K562 (cell line): ENCODE data around the gene ANKRD13D. TPM values are rescaled to one million over a fixed set of nuclear protein-coding genes. Genes with fewer than 3 reads are reported as not detected.
A peak's percentile ranks its signal among the peaks of the same experiment; 100 is the strongest.

Experiments used
- ARHGAP35 ChIP-seq: fragments of 450-650 bp; IDR thresholded peaks from 2 replicates; pipeline ENCODE4 v1.6.1; 2018; ENCODE audit not compliant: partially characterized antibody
- ATF1 ChIP-seq, 2 experiments: fragments of 450-650 bp in 1 of 2; IDR thresholded peaks; 2 replicates each; pipeline ENCODE4 v1.6.1; 2016; ENCODE audit warnings: missing compliant biosample characterization in 1 of 2, missing genetic modification characterization in 1 of 2
- CAMTA2 ChIP-seq: fragments of 250-450 bp; sonication (Bioruptor Pico); conservative IDR thresholded peaks from 2 replicates; pipeline ENCODE4 v1.5.1; 2022
- CSDE1 ChIP-seq, 2 experiments: fragments of 450-650 bp; IDR thresholded peaks; 2 replicates each; pipeline ENCODE4 v1.6.1; 2016; ENCODE audit warnings: mild to moderate bottlenecking in 1 of 2
- FOXK1 ChIP-seq: sonication (generic); formaldehyde crosslinking; IDR thresholded peaks from 2 replicates; pipeline ENCODE4 v1.8.0; 2022; ENCODE audit warnings: missing genetic modification reagents, mild to moderate bottlenecking, borderline replicate concordance
- GABPA ChIP-seq: fragments of 200-800 bp; sonication (Bioruptor generic); conservative IDR thresholded peaks from 2 replicates; pipeline ENCODE4 v1.6.1; 2016; ENCODE audit warnings: low read depth, missing genetic modification characterization, missing compliant biosample characterization
- ID3 ChIP-seq, 2 experiments: fragments of 250-450 bp in 1 of 2; fragments of 450-650 bp in 1 of 2; sonication (Bioruptor Pico) in 1 of 2; IDR thresholded peaks; 2 replicates each; pipeline versions ENCODE4 v1.6.1 to v1.8.0; 2016 to 2021; ENCODE audit warnings: mild to moderate bottlenecking in 2 of 2, moderate library complexity in 2 of 2, missing compliant biosample characterization in 1 of 2, missing genetic modification characterization in 1 of 2
- KDM4B ChIP-seq, 2 experiments: fragments of 450-650 bp in 1 of 2; sonication (generic) in 1 of 2; IDR thresholded peaks; 2 replicates each; pipeline ENCODE4 v1.6.1; 2016 to 2017; ENCODE audit warnings: borderline replicate concordance in 2 of 2, antibody characterized with exemption in 1 of 2, low read depth in 1 of 2, mild to moderate bottlenecking in 1 of 2
- NBN ChIP-seq: fragments of 450-650 bp; IDR thresholded peaks from 2 replicates; pipeline ENCODE4 v1.6.1; 2016; ENCODE audit warnings: low read depth, mild to moderate bottlenecking
- POLR2G ChIP-seq: fragments of 200-400 bp; formaldehyde crosslinking; IDR thresholded peaks from 2 replicates; pipeline ENCODE4 v1.6.1; 2017; ENCODE audit warnings: low read depth, mild to moderate bottlenecking, antibody characterized with exemption, low read length, moderate library complexity
- RAD21 ChIP-seq, 2 experiments: fragments of 250-450 bp in 1 of 2; fragments of 450-650 bp in 1 of 2; sonication (Bioruptor Pico) in 1 of 2; formaldehyde crosslinking in 1 of 2; IDR thresholded peaks in 1 of 2; conservative IDR thresholded peaks in 1 of 2; 2 replicates each; pipeline versions ENCODE4 v1.4.0 to v1.8.0; 2020 to 2022; ENCODE audit warnings: mild to moderate bottlenecking in 2 of 2, moderate library complexity in 1 of 2
- SMARCA5 ChIP-seq: fragments of 450-650 bp; IDR thresholded peaks from 2 replicates; pipeline ENCODE4 v1.6.1; 2016
- STAG1 ChIP-seq: sonication (generic); formaldehyde crosslinking; IDR thresholded peaks from 2 replicates; pipeline ENCODE4 v1.5.0; 2020; ENCODE audit warnings: missing genetic modification reagents, borderline replicate concordance
- ZBTB17 ChIP-seq: fragments of 450-650 bp; formaldehyde crosslinking; IDR thresholded peaks from 2 replicates; pipeline ENCODE4 v1.4.0; 2020; ENCODE audit warnings: mild to moderate bottlenecking
- ZKSCAN1 ChIP-seq: fragments of 150-350 bp; IDR thresholded peaks from 2 replicates; pipeline ENCODE4 v1.6.1; 2016; ENCODE audit warnings: low read depth, low read length
- ZMIZ1 ChIP-seq, 2 experiments: fragments of 150-350 bp in 1 of 2; IDR thresholded peaks; 2 replicates each; pipeline ENCODE4 v1.6.1; 2012 to 2016; ENCODE audit warnings: low read depth in 2 of 2, low read length in 2 of 2, mild to moderate bottlenecking in 1 of 2, moderate library complexity in 1 of 2
- ZNF311 ChIP-seq: fragments of 250-450 bp; sonication (Bioruptor Pico); IDR thresholded peaks from 2 replicates; pipeline ENCODE4 v1.4.0; 2020; ENCODE audit warnings: mild to moderate bottlenecking, moderate library complexity
- ZNF584 ChIP-seq: fragments of 200-800 bp; sonication (Bioruptor generic); IDR thresholded peaks from 2 replicates; pipeline ENCODE4 v1.6.1; 2016; ENCODE audit warnings: low read depth, mild to moderate bottlenecking, missing genetic modification characterization, missing compliant biosample characterization
- polyA plus RNA-seq, 8 experiments: library from polyadenylated mRNA; depleted of rRNA in 4 of 8; stranded (reverse) in 5 of 8; unstranded in 3 of 8; fragments of >200 nt; fragmentation: Nextera tagmentation in 2 of 8; fragmentation: Illumina TruSeq in 1 of 8; extraction: Ambion mirVana in 2 of 8; extraction: Trizol in 1 of 8; gene quantifications; 2 replicates each; pipeline versions ENCODE4 v1.2.1 to v1.2.3, GENCODE V29; 2011 to 2014; ENCODE audit warnings: inconsistent platforms in 1 of 8, missing spikeins in 1 of 8
- total RNA-seq, 7 experiments: library from RNA; depleted of rRNA in 6 of 7; stranded (reverse); fragments of >200 nt in 6 of 7; fragmentation: Illumina TruSeq in 2 of 7; extraction: Trizol in 2 of 7; gene quantifications; 2 replicates each; pipeline versions ENCODE4 v1.2.1 to v1.2.3, GENCODE V29; 2011 to 2021; ENCODE audit warnings: low replicate concordance in 1 of 7
- TF ChIP-seq, protein P1 (sequence below): fragments of 250-450 bp; sonication (Bioruptor Pico); IDR thresholded peaks from 2 replicates; pipeline ENCODE4 v1.4.0; 2020; ENCODE audit warnings: borderline replicate concordance

The ANKRD13D gene
- total and polyA plus RNA-seq, 9 of the 15 experiments (the other 6 are each of a cell fraction or from before 2014, with no cell fraction given) = 0.94 to 40.9 (median 22.4) TPM

DNA sequence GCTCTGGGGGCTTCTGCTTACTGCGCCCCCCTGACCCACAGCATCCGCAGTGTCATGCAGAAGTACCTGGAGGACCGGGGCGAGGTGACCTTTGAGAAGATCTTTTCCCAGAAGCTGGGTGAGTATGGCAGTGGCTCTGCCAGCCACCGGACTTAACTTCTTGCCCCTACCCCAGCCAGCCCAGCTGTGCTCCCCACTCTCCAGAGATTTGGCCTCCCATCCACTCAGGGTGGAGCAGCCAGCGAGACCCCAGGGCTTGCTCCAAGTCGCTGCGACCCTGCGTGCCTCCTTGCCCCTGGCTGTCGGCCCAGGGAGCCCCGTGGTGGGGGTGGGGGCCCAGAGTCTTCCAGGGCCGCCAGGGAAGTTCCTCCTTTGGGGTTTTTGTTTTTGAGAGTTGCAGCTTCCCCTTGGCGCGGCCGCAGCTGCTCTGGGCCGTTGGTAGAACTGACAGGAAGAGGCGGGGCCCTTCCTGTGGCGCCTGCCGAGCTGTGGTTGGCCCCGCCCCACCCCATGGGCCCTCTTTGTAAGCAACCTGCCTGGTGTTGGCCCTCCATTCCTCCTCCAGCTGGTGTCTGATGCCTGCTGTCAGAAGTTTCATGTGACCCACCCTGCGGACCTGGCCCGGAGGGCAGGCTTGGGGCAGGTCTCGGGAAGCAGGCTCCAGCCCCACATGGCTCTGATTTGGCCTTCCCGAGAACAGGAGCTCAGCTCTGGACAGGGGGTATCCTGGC is 11.7 kb upstream of the ANKRD13D start (continued):
- no peak for TF ChIP-seq CSDE1 (IDR thresholded peaks at IDR 0.05)
- TF ChIP-seq RAD21 (CRISPR knock-in tag; conservative IDR thresholded peaks at IDR 0.05 in 1 of 2, IDR thresholded peaks at IDR 0.05 in 1 of 2) = peak in 1 of 2 experiments; percentile 5; a peak in 1 of 4 replicates
- TF ChIP-seq NBN = 0 out of 2 replicates have a peak, but pooled peaks have one; percentile 47
- no peak for TF ChIP-seq ATF1 (CRISPR knock-in tag; IDR thresholded peaks at IDR 0.05)
- TF ChIP-seq ATF1 (tag; IDR thresholded peaks at IDR 0.05) = peak; percentile 53
- TF ChIP-seq GABPA (tag) = peak; percentile 88
- TF ChIP-seq ID3 (CRISPR knock-in tag; IDR thresholded peaks at IDR 0.05) = no peak
- peak; percentile 97 for TF ChIP-seq ID3 (tag; IDR thresholded peaks at IDR 0.05)
- TF ChIP-seq, protein P1, sequence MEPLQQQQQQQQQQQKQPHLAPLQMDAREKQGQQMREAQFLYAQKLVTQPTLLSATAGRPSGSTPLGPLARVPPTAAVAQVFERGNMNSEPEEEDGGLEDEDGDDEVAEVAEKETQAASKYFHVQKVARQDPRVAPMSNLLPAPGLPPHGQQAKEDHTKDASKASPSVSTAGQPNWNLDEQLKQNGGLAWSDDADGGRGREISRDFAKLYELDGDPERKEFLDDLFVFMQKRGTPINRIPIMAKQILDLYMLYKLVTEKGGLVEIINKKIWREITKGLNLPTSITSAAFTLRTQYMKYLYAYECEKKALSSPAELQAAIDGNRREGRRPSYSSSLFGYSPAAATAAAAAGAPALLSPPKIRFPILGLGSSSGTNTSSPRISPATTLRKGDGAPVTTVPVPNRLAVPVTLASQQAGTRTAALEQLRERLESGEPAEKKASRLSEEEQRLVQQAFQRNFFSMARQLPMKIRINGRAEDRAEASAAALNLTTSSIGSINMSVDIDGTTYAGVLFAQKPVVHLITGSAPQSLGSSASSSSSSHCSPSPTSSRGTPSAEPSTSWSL (CRISPR knock-in tag) = peak; percentile 45; the same call in 1 of the 2 replicates
- no peak for TF ChIP-seq FOXK1 (CRISPR knock-in tag)
- TF ChIP-seq KDM4B (IDR thresholded peaks at IDR 0.05; ENCODE audit: borderline replicate concordance in 2 of 2, low read depth in 1 of 2) = no peak
- TF ChIP-seq CAMTA2 (CRISPR knock-in tag) = 0 out of 2 replicates have a peak, but pooled peaks have one; percentile 69
- TF ChIP-seq STAG1 (CRISPR knock-in tag) = no peak
- TF ChIP-seq ZMIZ1 (IDR thresholded peaks at IDR 0.05; ENCODE audit: low read depth in 2 of 2, low read length in 2 of 2) = no peak
- peak; percentile 83 for TF ChIP-seq POLR2G
- TF ChIP-seq ZBTB17 = peak; percentile 78
- 0 out of 2 replicates have a peak, but pooled peaks have one; percentile 13 for TF ChIP-seq ZKSCAN1
- TF ChIP-seq ZNF584 (CRISPR knock-in tag) = peak; percentile 74; the same call in 1 of the 2 replicates
- no peak for TF ChIP-seq ARHGAP35
- peak; percentile 80; the same call in 1 of the 2 replicates for TF ChIP-seq SMARCA5
- TF ChIP-seq ZNF311 (CRISPR knock-in tag) = peak; percentile 92
